Adrenal gland (tissue), 5 donors: ENCODE data around the gene CDK15.

Experiments used
- POLR2A ChIP-seq, 2 donors: fragments of 450-650 bp; IDR thresholded peaks; one replicate each; pipeline ENCODE4 v1.6.1; 2017; ENCODE audit warnings: antibody characterized with exemption in 2 of 2, mild to moderate bottlenecking in 2 of 2, moderate library complexity in 1 of 2
- TF ChIP-seq, protein P1 (sequence below), 6 experiments: fragments of 450-650 bp in 4 of 6; fragments of 200-600 bp in 2 of 6; sonication (generic) in 1 of 6; IDR thresholded peaks; 1 replicate in 5 of 6; 2 replicates in 1 of 6; pipeline versions ENCODE4 v1.5.1 to v1.8.0; 2016 to 2021; ENCODE audit warnings: antibody characterized with exemption in 6 of 6, mild to moderate bottlenecking in 2 of 6, moderate library complexity in 1 of 6
- donor health status: DM: no; HTN: no; CAD: no.

GRCh38 chr2:201781557-201782051, 24.7 kb upstream of the CDK15 start:
- TF ChIP-seq, protein P1, sequence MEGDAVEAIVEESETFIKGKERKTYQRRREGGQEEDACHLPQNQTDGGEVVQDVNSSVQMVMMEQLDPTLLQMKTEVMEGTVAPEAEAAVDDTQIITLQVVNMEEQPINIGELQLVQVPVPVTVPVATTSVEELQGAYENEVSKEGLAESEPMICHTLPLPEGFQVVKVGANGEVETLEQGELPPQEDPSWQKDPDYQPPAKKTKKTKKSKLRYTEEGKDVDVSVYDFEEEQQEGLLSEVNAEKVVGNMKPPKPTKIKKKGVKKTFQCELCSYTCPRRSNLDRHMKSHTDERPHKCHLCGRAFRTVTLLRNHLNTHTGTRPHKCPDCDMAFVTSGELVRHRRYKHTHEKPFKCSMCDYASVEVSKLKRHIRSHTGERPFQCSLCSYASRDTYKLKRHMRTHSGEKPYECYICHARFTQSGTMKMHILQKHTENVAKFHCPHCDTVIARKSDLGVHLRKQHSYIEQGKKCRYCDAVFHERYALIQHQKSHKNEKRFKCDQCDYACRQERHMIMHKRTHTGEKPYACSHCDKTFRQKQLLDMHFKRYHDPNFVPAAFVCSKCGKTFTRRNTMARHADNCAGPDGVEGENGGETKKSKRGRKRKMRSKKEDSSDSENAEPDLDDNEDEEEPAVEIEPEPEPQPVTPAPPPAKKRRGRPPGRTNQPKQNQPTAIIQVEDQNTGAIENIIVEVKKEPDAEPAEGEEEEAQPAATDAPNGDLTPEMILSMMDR (IDR thresholded peaks at IDR 0.05): no peak
- no peak for TF ChIP-seq POLR2A (IDR thresholded peaks at IDR 0.05)
